Hepatocyte (in vitro differentiated cells): ENCODE results near the gene SNAI3. TPM values are rescaled to one million over a fixed set of nuclear protein-coding genes. Genes with fewer than 3 reads are reported as not detected.

Experiments used
- DNase-seq: peaks from one replicate; pipeline ENCODE4 v3.0.0-alpha.2; 2016; ENCODE audit warnings: low spot score
- H2AFZ ChIP-seq: fragments of 200-600 bp; sonication (generic); 2 replicates; pipeline ENCODE4 v1.6.0; 2016; ENCODE audit warnings: antibody characterized with exemption, mild to moderate bottlenecking
- H3K27ac ChIP-seq: fragments of 200-600 bp; sonication (generic); 2 replicates; pipeline ENCODE4 v1.5.1; 2016; ENCODE audit warnings: mild to moderate bottlenecking
- H3K27me3 ChIP-seq: fragments of 200-600 bp; sonication (generic); 2 replicates; pipeline ENCODE4 v1.6.1; 2016
- H3K36me3 ChIP-seq: fragments of 200-600 bp; sonication (generic); replicated peaks from 2 replicates; pipeline ENCODE4 v1.5.1; 2016; ENCODE audit warnings: low read depth; ENCODE audit not compliant: insufficient read depth
- H3K4me1 ChIP-seq: fragments of 200-600 bp; sonication (generic); 2 replicates; pipeline ENCODE4 v1.5.1; 2016; ENCODE audit warnings: mild to moderate bottlenecking, moderate library complexity; ENCODE audit not compliant: insufficient read depth
- H3K4me2 ChIP-seq: fragments of 200-600 bp; sonication (generic); 2 replicates; pipeline ENCODE4 v1.6.0; 2016
- H3K4me3 ChIP-seq: fragments of 200-600 bp; sonication (generic); 2 replicates; pipeline ENCODE4 v1.5.1; 2016; ENCODE audit warnings: mild to moderate bottlenecking
- H3K79me2 ChIP-seq: fragments of 200-600 bp; sonication (generic); 2 replicates; pipeline ENCODE4 v1.6.0; 2017; ENCODE audit warnings: mild to moderate bottlenecking
- H3K9me2 ChIP-seq: fragments of 200-600 bp; sonication (generic); replicated peaks from 2 replicates; pipeline ENCODE4 v1.6.0; 2017; ENCODE audit warnings: mild to moderate bottlenecking; ENCODE audit not compliant: insufficient read depth
- H3K9me3 ChIP-seq: fragments of 200-600 bp; sonication (generic); 2 replicates; pipeline ENCODE4 v1.5.1; 2016; ENCODE audit warnings: low read depth, mild to moderate bottlenecking
- H4K20me1 ChIP-seq: fragments of 200-600 bp; sonication (generic); 2 replicates; pipeline ENCODE4 v1.6.0; 2016; ENCODE audit warnings: mild to moderate bottlenecking; ENCODE audit not compliant: insufficient read depth, poor library complexity, severe bottlenecking
- CTCF ChIP-seq: fragments of 200-600 bp; sonication (generic); IDR thresholded peaks from 2 replicates; pipeline ENCODE4 v1.5.1; 2016; ENCODE audit warnings: antibody characterized with exemption, mild to moderate bottlenecking; ENCODE audit not compliant: poor library complexity
- EZH2 ChIP-seq: fragments of 200-600 bp; sonication (generic); IDR thresholded peaks from 2 replicates; pipeline ENCODE4 v1.6.1; 2016; ENCODE audit warnings: antibody characterized with exemption, mild to moderate bottlenecking, borderline replicate concordance
- EZH2phosphoT487 ChIP-seq: fragments of 200-600 bp; sonication (generic); IDR thresholded peaks from one replicate; pipeline ENCODE4 v1.6.1; 2018; ENCODE audit warnings: antibody characterized with exemption, mild to moderate bottlenecking, low read depth, moderate library complexity; ENCODE audit not compliant: unreplicated experiment, severe bottlenecking
- WGBS: methylation state at CpG from one replicate; pipeline ENCODE4 v1.1.6; 2016; ENCODE audit warnings: low lambda C conversion rate; ENCODE audit errors: missing lambda C conversion rate; 5-methylcytosine and 5-hydroxymethylcytosine counted together
- polyA plus RNA-seq: library from polyadenylated mRNA; unstranded; fragments of >200 nt; fragmentation: Nextera tagmentation; extraction: Ambion mirVana; gene quantifications from 2 replicates; pipeline ENCODE4 v1.2.1, GENCODE V29; 2016
- total RNA-seq: library from RNA; depleted of rRNA; stranded (reverse); fragments of >200 nt; gene quantifications from 2 replicates; pipeline ENCODE4 v1.2.3, GENCODE V29; 2014

Gene SNAI3
- total and polyA plus RNA-seq, 2 experiments from 2014 or later = 1.7 to 5.0 TPM

GRCh38 chr16:88646345-88647034, 39.8 kb downstream of the SNAI3 start:
- no peaks in the 10 kb centered on the region for H3K27me3 ChIP-seq
- no peak overlapping the region for H2AFZ ChIP-seq
- no peak overlapping the region for H3K4me2 ChIP-seq
- peaks cover 11% of the 10 kb centered on the region for H3K4me1 ChIP-seq
- no peaks in the 10 kb centered on the region for H3K9me2 ChIP-seq
- H3K4me3 ChIP-seq = no peak overlapping the region
- no peak for DNase-seq
- H3K36me3 ChIP-seq = no peaks in the 10 kb centered on the region
- H3K9me3 ChIP-seq = no peaks in the 10 kb centered on the region
- TF ChIP-seq EZH2 = no peak
- peaks cover 15% of the 10 kb centered on the region for H3K79me2 ChIP-seq
- no peak overlapping the region for H3K27ac ChIP-seq
- 95% methylated on average over 28 of the region's 28 CpGs for WGBS
- H4K20me1 ChIP-seq = peaks cover 6% of the 10 kb centered on the region

GRCh38 chr16:88645941-88646340, 40.4 kb downstream of the SNAI3 start:
- H2AFZ ChIP-seq = no peak overlapping the region
- H3K36me3 ChIP-seq = no peaks in the 10 kb centered on the region
- peaks cover 6% of the 10 kb centered on the region for H3K4me1 ChIP-seq
- no peaks in the 10 kb centered on the region for H3K27me3 ChIP-seq
- H3K4me3 ChIP-seq = no peak overlapping the region
- peaks cover 15% of the 10 kb centered on the region for H3K79me2 ChIP-seq
- H3K9me3 ChIP-seq = no peaks in the 10 kb centered on the region
- peaks cover 6% of the 10 kb centered on the region for H4K20me1 ChIP-seq
- WGBS = 96% methylated on average over 21 of the region's 23 CpGs
- no peaks in the 10 kb centered on the region for H3K9me2 ChIP-seq
- no peak for DNase-seq
- TF ChIP-seq EZH2phosphoT487 (no peak), CTCF (no peak), EZH2 (no peak)
- H3K27ac ChIP-seq = no peak overlapping the region
- no peak overlapping the region for H3K4me2 ChIP-seq

GRCh38 chr16:88645455-88645854, 40.9 kb downstream of the SNAI3 start:
- Histone ChIP-seq H3K9me3 (no peaks in the 10 kb centered on the region), H3K36me3 (no peaks in the 10 kb centered on the region)

GRCh38 chr16:88643644-88643932, 42.7 kb downstream of the SNAI3 start:
- no peak overlapping the region for H3K4me2 ChIP-seq
- H4K20me1 ChIP-seq = peaks cover 5% of the 10 kb centered on the region
- peaks cover 6% of the 10 kb centered on the region for H3K27me3 ChIP-seq
- no peak overlapping the region for H2AFZ ChIP-seq
- WGBS = 93% methylated on average over 8 of the region's 9 CpGs
- TF ChIP-seq CTCF = no peak
- no peak for TF ChIP-seq EZH2phosphoT487
- no peak for TF ChIP-seq EZH2
- no peaks in the 10 kb centered on the region for H3K4me1 ChIP-seq
- no peaks in the 10 kb centered on the region for H3K36me3 ChIP-seq
- no peaks in the 10 kb centered on the region for H3K9me2 ChIP-seq
- H3K27ac ChIP-seq = no peak overlapping the region
- no peaks in the 10 kb centered on the region for H3K9me3 ChIP-seq
- no peak overlapping the region for H3K4me3 ChIP-seq
- no peak for DNase-seq
- H3K79me2 ChIP-seq = peaks cover 3% of the 10 kb centered on the region

More at GRCh38 chr16:88645455-88645854, 40.9 kb downstream of the SNAI3 start:
- no peak for DNase-seq
- no peak for TF ChIP-seq EZH2phosphoT487
- no peak for TF ChIP-seq CTCF
- TF ChIP-seq EZH2 = no peak
- 94% methylated on average over 16 of the region's 16 CpGs for WGBS
- H3K4me2 ChIP-seq = no peak overlapping the region
- H3K4me1 ChIP-seq = peaks cover 6% of the 10 kb centered on the region
- H3K27ac ChIP-seq = no peak overlapping the region
- no peak overlapping the region for H2AFZ ChIP-seq
- no peak overlapping the region for H3K4me3 ChIP-seq
- H4K20me1 ChIP-seq = peaks cover 6% of the 10 kb centered on the region
- peaks cover 15% of the 10 kb centered on the region for H3K79me2 ChIP-seq
- H3K9me2 ChIP-seq = no peaks in the 10 kb centered on the region
- no peaks in the 10 kb centered on the region for H3K27me3 ChIP-seq
